Dermis blood vessel endothelial cell (primary cell): ENCODE results near the gene TNP2. TPM values are rescaled to one million over a fixed set of nuclear protein-coding genes. Genes with fewer than 3 reads are reported as not detected.

Experiments used
- DNase-seq: peaks from one replicate; pipeline ENCODE4 v3.0.0; 2010
- total RNA-seq: library from RNA; depleted of rRNA; stranded (reverse); fragments of >200 nt; gene quantifications from 2 replicates; pipeline ENCODE4 v1.2.3, GENCODE V29; 2014

Gene TNP2
- total RNA-seq, 1 donor from 2014 or later, result not detected

- DNase-seq, result peak; percentile 85
These were observed 13.1 kb downstream of the TNP2 start, which contains the start of gene SOCS1 for GRCh38 chr16:11255737-11256660. TSS of gene SOCS1 (minus strand) at chr16:11256204. CDS start at chr16:11255478, 726 bp downstream.

DNA sequence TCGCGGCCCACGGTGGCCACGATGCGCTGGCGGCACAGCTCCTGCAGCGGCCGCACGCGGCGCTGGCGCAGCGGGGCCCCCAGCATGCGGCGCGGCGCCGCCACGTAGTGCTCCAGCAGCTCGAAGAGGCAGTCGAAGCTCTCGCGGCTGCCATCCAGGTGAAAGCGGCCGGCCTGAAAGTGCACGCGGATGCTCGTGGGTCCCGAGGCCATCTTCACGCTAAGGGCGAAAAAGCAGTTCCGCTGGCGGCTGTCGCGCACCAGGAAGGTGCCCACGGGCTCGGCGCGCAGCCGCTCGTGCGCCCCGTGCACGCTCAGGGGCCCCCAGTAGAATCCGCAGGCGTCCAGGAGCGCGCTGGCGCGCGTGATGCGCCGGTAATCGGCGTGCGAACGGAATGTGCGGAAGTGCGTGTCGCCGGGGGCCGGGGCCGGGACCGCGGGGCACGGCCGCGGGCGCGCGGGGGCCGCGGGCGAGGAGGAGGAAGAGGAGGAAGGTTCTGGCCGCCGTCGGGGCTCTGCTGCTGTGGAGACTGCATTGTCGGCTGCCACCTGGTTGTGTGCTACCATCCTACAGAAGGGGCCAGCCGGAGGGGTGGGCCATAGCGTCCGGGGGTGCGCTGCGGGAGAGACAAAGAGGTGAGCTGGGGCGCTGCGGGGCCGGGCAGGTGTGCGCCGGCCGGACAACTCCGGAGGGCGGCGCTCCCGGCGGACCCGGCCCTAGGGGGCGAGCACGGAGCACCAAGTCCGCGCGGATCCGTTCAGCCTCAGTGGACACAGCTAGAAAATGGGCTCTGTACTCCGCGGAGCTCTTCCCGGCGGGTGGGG, 14.0 kb downstream of the TNP2 start:
- peak; percentile 71 for DNase-seq

GRCh38 chr16:11253995-11254912, 14.9 kb downstream of the TNP2 start:
- no peak for DNase-seq

DNA sequence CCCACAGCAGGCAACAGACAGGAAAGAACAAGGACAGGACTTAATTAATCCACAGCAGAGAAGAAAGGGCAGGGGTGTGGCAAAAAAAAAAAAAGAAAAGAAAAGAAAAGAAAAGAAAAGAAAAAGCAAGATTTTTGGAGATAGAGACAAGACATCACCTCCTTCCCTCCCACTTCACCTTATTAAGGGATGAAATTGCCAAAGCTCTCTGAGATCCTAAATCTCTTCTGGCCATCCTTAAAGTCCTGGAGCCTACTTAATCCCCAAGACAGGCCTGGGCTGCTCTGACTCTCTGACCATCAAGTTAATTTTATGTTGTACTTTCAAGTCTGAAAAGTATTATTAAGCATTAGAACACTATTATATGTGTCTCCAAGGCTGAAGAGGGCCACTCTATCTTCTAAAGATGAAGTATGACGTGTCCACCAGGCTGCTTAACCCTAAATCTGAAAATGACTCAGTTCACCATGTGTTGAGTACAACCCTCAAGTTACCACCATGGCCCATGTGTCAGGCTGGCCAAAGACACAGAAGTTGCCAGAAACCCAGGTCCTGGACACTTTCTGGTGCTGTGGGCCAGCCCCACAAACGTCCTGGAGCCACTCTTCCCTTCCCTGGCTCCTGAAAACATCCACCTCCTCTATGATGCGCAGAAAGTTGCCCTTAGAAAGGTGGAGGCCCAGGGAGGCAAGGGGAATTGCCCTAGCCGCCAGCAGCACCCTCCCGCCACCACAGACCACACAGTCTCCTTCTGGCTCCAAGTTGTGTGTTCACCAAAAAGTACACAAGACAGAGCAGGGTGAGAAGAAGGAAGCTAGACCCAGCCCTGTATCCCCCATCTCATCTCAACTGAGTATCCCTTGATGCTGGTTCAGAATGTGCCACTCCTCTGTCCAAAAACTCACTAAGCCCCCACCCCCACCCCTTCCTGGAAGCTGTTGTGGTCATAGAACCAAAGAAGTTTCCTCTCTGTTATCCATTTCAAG, 15.8 kb downstream of the TNP2 start:
- DNase-seq, result no peak

DNA sequence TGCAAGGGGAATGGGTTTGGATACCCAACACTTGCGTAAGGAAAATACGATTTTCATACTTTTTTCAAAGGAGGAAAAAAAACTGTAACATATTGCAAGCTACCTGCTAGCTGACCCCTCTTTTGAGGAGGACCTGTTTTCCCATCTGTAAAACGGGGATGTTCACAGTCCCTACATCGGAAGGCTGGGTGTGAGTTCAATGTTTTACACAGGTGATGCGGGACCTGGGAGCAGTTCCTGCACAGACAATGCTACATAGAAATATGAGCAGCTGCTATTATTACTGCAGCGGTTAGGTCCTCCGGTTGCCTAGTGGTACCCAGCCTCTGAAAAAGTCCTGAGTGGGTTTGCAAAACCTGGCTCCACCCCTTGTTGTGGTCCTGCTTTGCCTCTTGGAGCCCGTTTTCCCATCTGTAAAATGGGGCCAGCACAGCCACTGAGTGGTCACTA, 16.6 kb downstream of the TNP2 start:
- no peak for DNase-seq

- no peak for DNase-seq
These were observed 17.3 kb downstream of the TNP2 start for GRCh38 chr16:11251525-11252481.

DNA sequence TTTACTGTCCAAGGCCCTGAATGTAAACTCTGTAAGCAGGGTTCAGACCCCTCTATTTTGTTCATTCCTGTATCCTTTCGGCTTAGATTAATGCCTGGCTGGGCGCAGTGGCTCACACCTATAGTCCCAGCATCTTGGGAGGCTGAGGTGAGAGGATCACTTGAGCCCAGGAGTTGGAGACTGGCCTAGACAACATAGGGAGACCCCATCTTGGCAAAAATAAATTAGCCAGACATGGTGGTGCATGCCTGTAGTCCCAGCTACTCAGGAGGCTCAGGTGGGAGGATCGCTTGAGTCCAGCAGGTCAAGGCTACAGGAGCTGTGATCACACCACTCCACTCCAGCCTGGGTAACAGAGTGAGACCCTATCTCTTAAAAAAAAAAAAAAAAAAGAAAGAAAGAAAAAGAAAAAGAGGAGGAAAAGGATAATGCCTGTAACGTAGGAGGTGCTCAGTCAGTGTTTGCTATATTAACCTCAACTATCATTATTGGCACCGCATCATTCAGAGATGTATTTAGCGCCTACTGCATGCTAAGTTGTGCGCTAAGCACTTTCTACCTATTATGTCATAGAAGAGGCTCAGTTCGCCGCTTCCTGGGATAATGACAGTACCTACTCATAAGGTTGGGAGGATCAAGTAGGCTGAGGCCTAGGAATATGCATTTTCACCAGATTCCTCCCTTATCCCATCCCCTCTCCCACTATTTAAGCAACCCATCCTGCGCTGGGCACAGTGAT, 18.2 kb downstream of the TNP2 start:
- DNase-seq, result no peak

DNA sequence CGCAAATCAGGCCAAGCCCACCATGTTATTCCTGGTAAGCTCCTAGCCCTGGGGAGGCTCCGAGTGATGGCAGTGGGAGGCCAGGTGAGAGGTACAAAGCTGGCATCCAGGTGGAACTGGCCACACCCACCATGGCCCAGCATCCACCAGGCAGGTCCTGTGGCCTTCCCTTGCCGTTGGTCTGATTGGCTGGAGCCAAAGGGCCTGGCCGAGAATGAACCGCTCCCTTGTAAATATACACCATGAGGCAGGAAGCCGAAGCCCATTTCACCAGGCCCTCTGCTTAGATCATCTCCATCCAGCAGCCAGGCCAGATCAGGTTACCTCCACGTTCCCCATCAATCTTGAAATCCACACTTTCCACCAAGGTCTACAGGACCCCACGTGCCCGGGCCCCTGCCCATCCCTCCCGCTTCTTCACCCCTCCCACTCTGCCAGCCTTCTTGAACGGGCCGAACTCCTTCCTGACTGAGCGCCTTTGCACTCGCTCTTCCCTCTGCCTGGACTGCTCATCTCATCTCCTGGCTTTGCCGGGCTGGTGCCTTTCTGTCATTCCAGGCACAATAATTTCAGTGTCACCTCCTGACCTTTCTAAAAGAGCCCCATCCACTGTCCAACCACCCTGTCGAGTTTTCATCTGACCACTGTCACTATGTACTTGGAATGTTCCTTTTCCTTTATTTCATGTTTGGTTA, 18.9 kb downstream of the TNP2 start:
- no peak for DNase-seq

GRCh38 chr16:11249233-11250061, 19.7 kb downstream of the TNP2 start:
- no peak for DNase-seq

DNA sequence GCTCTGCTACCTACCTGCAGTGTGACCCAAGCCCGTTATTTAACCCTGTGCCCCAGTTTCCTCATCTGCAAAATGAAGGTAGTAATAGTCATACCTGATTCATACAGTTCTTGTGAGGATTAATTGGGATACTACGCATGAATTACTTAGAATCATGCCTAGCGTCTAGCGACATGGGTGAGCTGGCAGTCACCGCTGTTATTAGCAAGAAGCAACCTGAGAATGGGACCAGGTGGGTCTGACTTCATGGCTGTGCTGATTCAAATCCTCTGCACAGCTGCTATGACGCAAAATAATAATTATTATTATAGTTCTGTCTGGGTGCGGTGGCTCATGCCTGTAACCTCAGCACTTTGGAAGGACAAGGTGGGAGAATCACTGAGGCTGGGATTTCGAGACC, 21.0 kb downstream of the TNP2 start:
- DNase-seq, result no peak

GRCh38 chr16:11245988-11246387, 23.1 kb downstream of the TNP2 start:
- no peak for DNase-seq

GRCh38 chr16:11245222-11245737, 23.8 kb downstream of the TNP2 start:
- no peak for DNase-seq

DNA sequence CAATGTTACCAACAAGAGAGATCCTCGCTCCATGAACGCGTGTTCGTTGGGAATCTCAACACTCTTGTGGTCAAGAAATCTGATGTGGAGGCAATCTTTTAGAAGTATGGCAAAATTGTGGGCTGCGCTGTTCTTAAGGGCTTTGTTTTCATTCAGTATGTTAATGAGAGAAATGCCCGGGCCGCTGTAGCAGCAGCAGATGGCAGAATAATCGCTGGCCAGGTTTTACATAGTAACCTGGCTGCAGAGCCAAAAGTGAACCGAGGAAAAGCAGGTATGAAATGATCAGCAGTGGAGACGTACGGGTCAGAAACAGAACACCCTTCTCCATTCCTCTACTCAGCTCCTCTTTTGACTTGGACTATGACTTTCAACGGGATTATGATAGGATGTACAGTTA, 26.5 kb downstream of the TNP2 start:
- no peak for DNase-seq

DNA sequence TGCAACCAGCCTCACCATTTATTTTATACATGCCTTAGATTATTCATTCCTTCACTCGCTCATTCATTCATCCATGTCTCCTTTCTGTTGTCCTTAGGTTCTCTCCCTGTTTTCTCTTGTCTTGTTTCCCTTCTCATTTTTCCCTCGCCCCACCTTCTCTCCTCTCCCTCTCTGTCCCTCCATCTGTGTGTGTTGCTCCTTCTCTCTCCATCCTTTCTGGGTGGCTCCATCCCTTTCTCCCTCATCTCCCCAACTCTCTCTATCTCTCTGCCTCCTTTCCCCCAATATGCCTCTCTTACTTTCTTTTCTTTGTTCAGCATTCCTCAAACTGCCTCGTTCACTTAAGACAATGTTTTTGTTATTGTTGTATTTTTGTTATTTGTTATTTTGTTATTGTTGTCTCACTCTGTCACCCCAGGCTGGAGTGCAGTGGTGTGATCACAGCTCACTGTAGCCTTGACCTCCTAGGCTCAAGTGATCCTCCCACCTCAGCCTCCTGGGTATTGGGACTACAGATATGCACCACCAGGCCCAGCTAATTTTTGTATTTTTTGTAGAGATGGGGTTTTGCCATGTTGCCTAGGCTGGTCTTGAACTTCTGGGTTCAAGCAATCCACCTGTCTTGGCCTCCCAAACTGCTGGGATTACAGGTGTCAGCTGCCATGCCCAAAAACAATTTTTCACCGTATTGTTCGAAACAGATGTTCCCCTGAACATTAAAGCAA, 27.5 kb downstream of the TNP2 start:
- no peak for DNase-seq

DNA sequence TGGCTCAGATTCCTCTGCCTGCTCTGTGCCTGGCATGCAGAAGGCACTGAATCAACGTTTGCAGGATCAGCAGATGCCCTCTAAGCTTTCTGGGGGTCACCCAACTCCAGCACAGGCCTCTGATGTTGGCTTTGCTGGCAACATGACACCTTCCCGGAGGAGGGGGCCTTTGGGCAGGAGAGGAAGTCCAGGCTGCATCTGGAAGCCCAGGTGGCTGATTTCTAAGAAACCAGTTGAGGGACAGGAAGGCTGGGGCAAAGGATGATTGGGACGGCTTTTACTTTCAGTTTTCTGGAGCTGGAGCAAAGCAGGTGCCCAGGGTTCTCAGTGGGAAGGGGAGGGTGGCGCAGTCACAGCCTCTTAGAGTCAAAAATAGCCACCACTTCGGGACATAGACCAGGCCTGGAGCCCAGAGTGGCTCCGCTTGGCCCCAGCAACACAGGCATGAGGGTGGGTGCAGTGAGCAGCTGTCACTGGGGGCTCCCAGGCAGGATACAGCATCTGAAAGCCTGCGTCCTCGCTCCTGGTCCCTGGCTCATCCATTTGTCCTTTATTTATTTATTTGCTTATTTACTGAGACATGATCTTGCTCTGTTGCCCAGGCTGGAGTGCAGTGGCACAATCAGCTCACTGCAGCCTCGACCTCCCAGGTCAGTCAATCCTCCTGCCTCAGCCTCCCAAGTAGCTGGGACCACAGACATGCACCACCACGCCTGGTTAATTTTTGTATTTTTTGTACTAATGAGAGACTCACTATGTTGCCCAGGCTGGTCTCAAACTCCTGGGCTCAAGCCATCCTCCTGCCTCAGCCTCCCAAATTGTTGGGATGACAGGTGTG, 28.3 kb downstream of the TNP2 start:
- no peak for DNase-seq
